ENCODE measurements around the gene ADGRA3. TPM values are rescaled to one million over a fixed set of nuclear protein-coding genes. Genes with fewer than 3 reads are reported as not detected.

Gene ADGRA3
- total and polyA plus RNA-seq, 7 donors: 7.4 to 32.1 (median 19.0) TPM

DNA sequence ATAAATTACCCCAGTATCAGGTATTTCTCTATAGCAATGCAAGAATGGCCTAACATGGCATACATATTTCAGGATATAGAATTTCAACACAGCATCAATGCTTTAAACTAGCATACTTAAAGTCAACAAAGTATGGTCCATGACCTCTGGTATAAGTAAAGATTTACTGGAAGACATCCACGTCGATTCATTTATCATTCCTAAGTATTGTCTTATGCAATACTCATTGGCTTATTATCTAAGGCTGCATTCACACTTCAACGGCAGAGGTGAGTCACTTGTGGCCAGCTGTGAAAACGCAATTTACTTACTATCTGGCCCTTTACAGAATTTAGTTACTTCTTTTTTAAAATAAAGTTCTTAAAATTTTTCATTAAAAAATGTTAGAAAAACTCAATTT is 42.6 kb downstream of the ADGRA3 start:
- H3K4me1 ChIP-seq: peaks cover 46% of the 10 kb centered on the region
- no peak for TF ChIP-seq CTCF (IDR thresholded peaks at IDR 0.05)
- peak overlapping the region; percentile 81 for H3K27ac ChIP-seq
- DNase-seq (no peak), ATAC-seq (peak in 2 of 4 donors; percentile 18 to 26)
- H3K9me3 ChIP-seq: no peaks in the 10 kb centered on the region
- no peaks in the 10 kb centered on the region for H3K27me3 ChIP-seq (ENCODE audit: insufficient read depth in 3 of 3, low read length in 2 of 3)
- H3K36me3 ChIP-seq (ENCODE audit: insufficient read depth in 1 of 2, low read depth in 1 of 2): no peaks in the 10 kb centered on the region
- no peak overlapping the region for H3K4me3 ChIP-seq
- intact Hi-C loops (cut with DNase I): loop anchor here in 1 of 2 donors (5.0 kb wide), 1 partner anchor 39 kb away; no protein-coding TSS in a partner anchor
- 48 to 60% (median 59%) methylated on average over 4 of the region's 4 CpGs for WGBS, 3 donors

DNA sequence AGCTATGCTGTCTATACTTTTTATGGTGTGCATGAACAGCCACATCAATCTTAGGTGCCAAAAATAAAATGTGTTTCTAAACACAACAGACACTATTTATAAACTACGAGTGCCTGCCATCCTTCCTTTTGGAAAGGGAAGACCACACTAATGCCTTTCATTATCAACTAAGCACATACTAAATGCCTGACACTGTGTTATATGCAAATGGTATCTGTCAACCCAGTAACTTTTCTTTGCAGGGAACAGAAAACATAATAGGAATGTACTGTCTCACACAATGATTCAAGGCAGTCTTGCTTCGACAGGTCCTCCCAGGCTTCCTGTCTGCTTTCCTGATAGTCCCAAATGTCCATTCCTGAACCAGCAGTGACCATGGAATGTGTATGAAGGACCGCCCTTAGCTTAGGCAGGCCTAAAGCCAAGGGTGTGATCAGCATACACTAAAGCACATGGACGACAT is 43.8 kb downstream of the ADGRA3 start:
- H3K36me3 ChIP-seq (ENCODE audit: insufficient read depth in 1 of 2, low read depth in 1 of 2): no peaks in the 10 kb centered on the region
- H3K4me1 ChIP-seq: peaks cover 48% of the 10 kb centered on the region
- H3K27ac ChIP-seq: peak overlapping the region; percentile 81
- no peaks in the 10 kb centered on the region for H3K27me3 ChIP-seq (ENCODE audit: insufficient read depth in 3 of 3, low read length in 2 of 3)
- H3K4me3 ChIP-seq: no peak overlapping the region
- WGBS, 3 donors: 27 to 33% (median 27%) methylated on average over 4 of the region's 4 CpGs
- DNase-seq (no peak), ATAC-seq (peak; percentile 40 to 87 (median 71))
- TF ChIP-seq CTCF (IDR thresholded peaks at IDR 0.05): no peak
- intact Hi-C loops (cut with DNase I): loop anchor here in 1 of 2 donors (5.0 kb wide), 1 partner anchor 40 kb away; no protein-coding TSS in a partner anchor
- no peaks in the 10 kb centered on the region for H3K9me3 ChIP-seq

- ATAC-seq (peak in 1 of 4 donors; percentile 31), DNase-seq (no peak)
- TF ChIP-seq CTCF (IDR thresholded peaks at IDR 0.05): no peak
- Histone ChIP-seq H3K4me1 (peaks cover 51% of the 10 kb centered on the region), H3K36me3 (ENCODE audit: insufficient read depth in 1 of 2, low read depth in 1 of 2) (no peaks in the 10 kb centered on the region), H3K9me3 (no peaks in the 10 kb centered on the region), H3K27ac (peak overlapping the region; percentile 81), H3K27me3 (ENCODE audit: insufficient read depth in 3 of 3, low read length in 2 of 3) (no peaks in the 10 kb centered on the region), H3K4me3 (no peak overlapping the region)
- intact Hi-C loops (cut with DNase I): loop anchor here in 1 of 2 donors (5.0 kb wide), 1 partner anchor 41 kb away; no protein-coding TSS in a partner anchor
- 78 to 82% (median 79%) methylated on average over 4 of the region's 4 CpGs for WGBS, 3 donors
Observed at GRCh38 chr4:22471419-22471818, 44.4 kb downstream of the ADGRA3 start.

- ATAC-seq (no peak), DNase-seq (no peak)
- H3K9me3 ChIP-seq: no peaks in the 10 kb centered on the region
- no peak overlapping the region for H3K4me3 ChIP-seq
- H3K27ac ChIP-seq: no peak overlapping the region
- H3K27me3 ChIP-seq (ENCODE audit: insufficient read depth in 3 of 3, low read length in 2 of 3): no peaks in the 10 kb centered on the region
- 74 to 86% (median 84%) methylated on average over 10 of the region's 10 CpGs for WGBS, 3 donors
- no peaks in the 10 kb centered on the region for H3K36me3 ChIP-seq (ENCODE audit: insufficient read depth in 1 of 2, low read depth in 1 of 2)
- TF ChIP-seq CTCF (IDR thresholded peaks at IDR 0.05): no peak
- H3K4me1 ChIP-seq: peaks cover 36% of the 10 kb centered on the region
- intact Hi-C loops (cut with DNase I): no loop called here
Observed at GRCh38 chr4:22466581-22466980, 49.3 kb downstream of the ADGRA3 start.

- Histone ChIP-seq H3K27ac (no peak overlapping the region), H3K36me3 (ENCODE audit: insufficient read depth in 1 of 2, low read depth in 1 of 2) (no peaks in the 10 kb centered on the region), H3K4me1 (peaks cover 30% of the 10 kb centered on the region), H3K9me3 (no peaks in the 10 kb centered on the region), H3K27me3 (ENCODE audit: insufficient read depth in 3 of 3, low read length in 2 of 3) (no peaks in the 10 kb centered on the region), H3K4me3 (no peak overlapping the region)
- ATAC-seq (no peak), DNase-seq (no peak)
- 95 to 100% (median 95%) methylated on average over 5 of the region's 5 CpGs for WGBS, 3 donors
- intact Hi-C loops (cut with DNase I): no loop called here
- TF ChIP-seq CTCF (IDR thresholded peaks at IDR 0.05): no peak
Observed at GRCh38 chr4:22465996-22466395, 49.9 kb downstream of the ADGRA3 start.

All from psoas muscle (tissue), 8 donors.